GM12891 (cell line): ENCODE results near the gene MACO1.
A peak's percentile ranks its signal among the peaks of the same experiment; 100 is the strongest.
"Not testable (repeated sequence)": the region's sequence is repeated elsewhere in the genome, so short reads cannot be mapped to it uniquely, and the experiment has no call there.

ENCODE experiments used
- DNase-seq: peaks from one replicate; pipeline ENCODE4 v3.0.0; 2011; ENCODE audit warnings: low spot score; ENCODE audit not compliant: insufficient read length
- FAIRE-seq: peaks from 2 replicates; lab custom pipeline; 2011; peaks lifted over from hg19 to GRCh38; lab: Jason Lieb, UNC
- PAX5 ChIP-seq: IDR thresholded peaks from 2 replicates; pipeline ENCODE4 v1.6.1; 2011; ENCODE audit warnings: low read length, moderate library complexity, mild to moderate bottlenecking; ENCODE audit not compliant: insufficient read depth, severe bottlenecking
- POLR2A ChIP-seq: IDR thresholded peaks from 2 replicates; pipeline ENCODE4 v1.6.1; 2011; ENCODE audit warnings: low read depth, low read length, control low read depth
- POLR2AphosphoS5 ChIP-seq: IDR thresholded peaks from 2 replicates; pipeline ENCODE4 v1.6.1; 2011; ENCODE audit warnings: low read depth, low read length, control low read depth
- POU2F2 ChIP-seq: IDR thresholded peaks from 2 replicates; pipeline ENCODE4 v1.6.1; 2011; ENCODE audit warnings: low read depth, mild to moderate bottlenecking, control low read depth, low read length, moderate library complexity
- SPI1 ChIP-seq: IDR thresholded peaks from 2 replicates; pipeline ENCODE4 v1.6.1; 2011; ENCODE audit warnings: low read depth, low read length, control low read depth
- TAF1 ChIP-seq: IDR thresholded peaks from 2 replicates; pipeline ENCODE4 v1.6.1; 2011; ENCODE audit warnings: low read depth, low read length, control low read depth

Gene MACO1

GRCh38 chr1:25432749-25433388 lies 2.2 kb downstream of the MACO1 start:
- FAIRE-seq = no peak
- TF ChIP-seq SPI1 (no peak), POLR2AphosphoS5 (no peak), POU2F2 (no peak), POLR2A (no peak), TAF1 (no peak)

GRCh38 chr1:25433389-25434186 lies 2.9 kb downstream of the MACO1 start:
- no peak for FAIRE-seq
- DNase-seq = no peak
- TF ChIP-seq TAF1 = no peak

More at GRCh38 chr1:25432749-25433388, 2.2 kb downstream of the MACO1 start:
- DNase-seq = no peak

GRCh38 chr1:25435397-25436108 lies 4.9 kb downstream of the MACO1 start:
- FAIRE-seq (peak; percentile 57), DNase-seq (no peak)
- TF ChIP-seq POLR2A (no peak), PAX5 (no peak), POLR2AphosphoS5 (no peak), POU2F2 (no peak), SPI1 (no peak), TAF1 (no peak)

- TF ChIP-seq POLR2A = no peak
- TF ChIP-seq POLR2AphosphoS5 = no peak
- TF ChIP-seq POU2F2 = no peak
- no peak for TF ChIP-seq PAX5
- no peak for TF ChIP-seq TAF1
- TF ChIP-seq SPI1 = no peak
- FAIRE-seq (no peak), DNase-seq (no peak)
Observed at GRCh38 chr1:25437672-25438071, 7.0 kb downstream of the MACO1 start.

- TF ChIP-seq POLR2AphosphoS5 = no peak
- TF ChIP-seq SPI1 = no peak
- TF ChIP-seq POU2F2 = no peak
- TF ChIP-seq TAF1 = no peak
- TF ChIP-seq PAX5 = no peak
- no peak for TF ChIP-seq POLR2A
- FAIRE-seq = no peak
Observed at GRCh38 chr1:25439287-25439686, 8.6 kb downstream of the MACO1 start.

GRCh38 chr1:25442178-25442577 lies 11.5 kb downstream of the MACO1 start:
- no peak for TF ChIP-seq POLR2A
- no peak for TF ChIP-seq POU2F2
- no peak for TF ChIP-seq POLR2AphosphoS5
- TF ChIP-seq SPI1 = no peak
- TF ChIP-seq TAF1 = no peak
- DNase-seq (no peak), FAIRE-seq (peak; percentile 33)

More at GRCh38 chr1:25439287-25439686, 8.6 kb downstream of the MACO1 start:
- no peak for DNase-seq

DNA sequence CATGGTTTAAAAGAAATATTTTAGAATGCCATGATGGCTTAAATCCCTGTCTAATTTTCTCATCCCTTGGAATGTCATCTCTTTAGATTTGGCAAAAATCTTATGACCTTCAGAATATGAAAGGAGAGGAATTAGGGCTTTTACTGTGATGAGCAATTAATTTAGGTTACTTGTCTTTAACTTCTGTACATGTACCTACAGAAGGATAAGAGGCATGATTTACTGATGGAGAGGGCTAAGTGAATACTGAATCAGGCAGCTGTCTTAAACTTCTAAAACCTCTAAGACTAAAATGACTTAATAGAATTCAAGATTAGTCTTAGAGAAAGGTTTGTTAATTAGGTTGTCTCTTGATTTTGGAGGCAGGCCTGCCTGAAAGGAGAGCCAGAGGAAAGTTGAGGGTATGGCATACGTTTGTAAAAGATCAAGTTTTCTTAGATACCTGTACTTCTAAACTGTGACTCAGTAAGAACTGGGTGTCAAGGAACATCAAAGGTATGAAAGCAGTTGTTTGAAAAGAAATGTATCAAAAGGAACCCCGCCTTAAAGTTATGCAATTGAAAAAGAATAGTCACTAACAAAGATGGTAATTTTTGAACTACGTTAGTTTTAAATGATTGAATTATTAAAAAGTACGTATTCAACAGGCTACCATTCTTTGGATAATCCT lies 12.5 kb downstream of the MACO1 start:
- TF ChIP-seq SPI1 (no peak), PAX5 (no peak), TAF1 (no peak), POLR2AphosphoS5 (no peak), POLR2A (no peak), POU2F2 (no peak)
- FAIRE-seq = no peak
- DNase-seq = no peak

DNA sequence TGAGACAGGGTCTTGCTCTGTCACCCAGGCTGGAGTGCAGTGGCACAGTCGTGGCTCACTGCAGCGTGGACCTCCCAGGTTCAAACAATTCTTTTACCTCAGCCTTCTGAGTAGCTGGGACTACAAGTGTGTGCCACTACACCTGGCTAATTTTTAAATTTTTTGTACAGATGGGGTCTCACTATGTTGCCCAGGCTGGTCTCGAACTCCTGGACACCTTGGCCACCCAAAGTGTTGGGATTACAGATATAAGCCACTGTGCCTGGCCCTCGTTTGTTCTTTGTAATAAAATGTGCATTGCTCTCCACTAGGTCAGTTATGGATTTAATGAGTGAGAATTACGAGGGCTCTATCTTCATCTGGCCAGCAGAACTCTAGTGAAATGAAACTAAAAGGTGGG lies 13.9 kb downstream of the MACO1 start:
- DNase-seq, FAIRE-seq: not testable (repeated sequence)

DNA sequence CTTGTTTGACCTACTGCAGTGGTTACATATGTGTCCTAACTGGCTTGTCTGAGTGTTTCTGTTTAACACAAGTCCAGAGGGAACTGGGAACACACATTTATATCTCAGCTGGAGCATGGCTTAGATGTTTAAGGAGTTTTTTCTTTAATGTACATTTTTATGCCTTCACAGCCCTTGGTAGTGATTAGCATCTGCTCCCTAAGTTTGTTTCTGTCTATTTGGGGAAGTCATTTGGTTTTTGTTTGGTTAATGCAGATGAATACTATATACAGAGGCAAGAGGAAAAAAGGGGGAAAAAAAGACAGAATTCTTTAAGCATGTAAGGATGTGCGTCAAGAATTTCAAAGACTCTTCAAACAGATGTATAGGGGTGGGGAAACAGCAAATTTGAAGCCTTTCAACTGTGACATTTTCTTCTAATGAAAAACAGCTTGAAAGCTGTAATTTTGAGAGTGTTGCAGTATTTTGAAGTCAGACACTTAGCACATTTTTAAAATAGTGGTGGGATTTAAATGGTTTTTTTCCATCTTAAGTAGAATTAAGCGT lies 15.4 kb downstream of the MACO1 start:
- FAIRE-seq (no peak), DNase-seq (no peak)
- TF ChIP-seq POLR2A = no peak
- TF ChIP-seq PAX5 = no peak
- TF ChIP-seq TAF1 = no peak
- TF ChIP-seq SPI1 = 0 out of 2 replicates have a peak, but pooled peaks have one; percentile 4

- FAIRE-seq = peak; percentile 43
- TF ChIP-seq POU2F2 (0 out of 2 replicates have a peak, but pooled peaks have one; percentile 43), PAX5 (no peak)
- DNase-seq = no peak
Observed at GRCh38 chr1:25447547-25447946, 16.9 kb downstream of the MACO1 start.
